ENCODE data around the gene SUN1. TPM values are rescaled to one million over a fixed set of nuclear protein-coding genes. Genes with fewer than 3 reads are reported as not detected.

Gene SUN1
- total RNA-seq, 3 donors from 2014 or later, result 153 to 189 (median 160) TPM

DNA sequence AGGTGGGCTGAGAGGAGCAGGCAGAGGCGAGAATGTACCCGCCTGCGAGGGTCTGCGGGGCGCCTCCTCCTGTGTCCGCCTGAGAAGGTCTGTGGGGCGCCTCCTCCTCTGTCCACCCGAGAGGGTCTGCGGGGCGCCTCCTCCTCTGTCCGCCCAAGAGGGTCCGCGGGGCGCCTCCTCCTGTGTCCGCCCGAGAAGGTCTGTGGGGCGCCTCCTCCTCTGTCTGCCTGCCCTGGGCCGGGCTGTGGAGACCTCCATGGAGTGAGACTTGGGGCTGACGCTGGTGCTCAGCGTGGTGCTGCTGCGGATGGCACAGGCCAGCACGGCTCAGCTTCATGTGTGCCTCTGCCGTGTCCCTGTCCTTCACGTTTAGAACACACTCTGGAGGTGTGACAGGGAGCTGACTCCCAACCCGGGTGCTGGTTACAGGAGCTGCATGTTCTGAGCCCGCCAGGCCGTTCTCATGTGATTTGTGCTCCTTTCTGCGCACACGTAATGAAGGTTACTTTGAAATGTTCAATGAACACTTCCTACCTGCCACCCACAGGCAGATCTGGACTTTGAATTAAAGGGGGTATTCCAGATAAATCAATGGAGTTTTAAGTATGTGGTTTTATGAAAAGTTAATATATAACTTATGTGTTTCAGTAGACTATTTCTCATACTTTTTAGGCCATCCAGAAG lies 23.6 kb downstream of the SUN1 start:
- DNase-seq (ENCODE audit: low spot score in 2 of 2), result no peak
- TF ChIP-seq, protein P1, sequence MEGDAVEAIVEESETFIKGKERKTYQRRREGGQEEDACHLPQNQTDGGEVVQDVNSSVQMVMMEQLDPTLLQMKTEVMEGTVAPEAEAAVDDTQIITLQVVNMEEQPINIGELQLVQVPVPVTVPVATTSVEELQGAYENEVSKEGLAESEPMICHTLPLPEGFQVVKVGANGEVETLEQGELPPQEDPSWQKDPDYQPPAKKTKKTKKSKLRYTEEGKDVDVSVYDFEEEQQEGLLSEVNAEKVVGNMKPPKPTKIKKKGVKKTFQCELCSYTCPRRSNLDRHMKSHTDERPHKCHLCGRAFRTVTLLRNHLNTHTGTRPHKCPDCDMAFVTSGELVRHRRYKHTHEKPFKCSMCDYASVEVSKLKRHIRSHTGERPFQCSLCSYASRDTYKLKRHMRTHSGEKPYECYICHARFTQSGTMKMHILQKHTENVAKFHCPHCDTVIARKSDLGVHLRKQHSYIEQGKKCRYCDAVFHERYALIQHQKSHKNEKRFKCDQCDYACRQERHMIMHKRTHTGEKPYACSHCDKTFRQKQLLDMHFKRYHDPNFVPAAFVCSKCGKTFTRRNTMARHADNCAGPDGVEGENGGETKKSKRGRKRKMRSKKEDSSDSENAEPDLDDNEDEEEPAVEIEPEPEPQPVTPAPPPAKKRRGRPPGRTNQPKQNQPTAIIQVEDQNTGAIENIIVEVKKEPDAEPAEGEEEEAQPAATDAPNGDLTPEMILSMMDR (IDR thresholded peaks at IDR 0.05), result no peak
- TF ChIP-seq POLR2A (IDR thresholded peaks at IDR 0.05) (no peak), POLR2AphosphoS5 (IDR thresholded peaks at IDR 0.05) (no peak)
- peaks cover 27% of the 10 kb centered on the region for H3K36me3 ChIP-seq

DNA sequence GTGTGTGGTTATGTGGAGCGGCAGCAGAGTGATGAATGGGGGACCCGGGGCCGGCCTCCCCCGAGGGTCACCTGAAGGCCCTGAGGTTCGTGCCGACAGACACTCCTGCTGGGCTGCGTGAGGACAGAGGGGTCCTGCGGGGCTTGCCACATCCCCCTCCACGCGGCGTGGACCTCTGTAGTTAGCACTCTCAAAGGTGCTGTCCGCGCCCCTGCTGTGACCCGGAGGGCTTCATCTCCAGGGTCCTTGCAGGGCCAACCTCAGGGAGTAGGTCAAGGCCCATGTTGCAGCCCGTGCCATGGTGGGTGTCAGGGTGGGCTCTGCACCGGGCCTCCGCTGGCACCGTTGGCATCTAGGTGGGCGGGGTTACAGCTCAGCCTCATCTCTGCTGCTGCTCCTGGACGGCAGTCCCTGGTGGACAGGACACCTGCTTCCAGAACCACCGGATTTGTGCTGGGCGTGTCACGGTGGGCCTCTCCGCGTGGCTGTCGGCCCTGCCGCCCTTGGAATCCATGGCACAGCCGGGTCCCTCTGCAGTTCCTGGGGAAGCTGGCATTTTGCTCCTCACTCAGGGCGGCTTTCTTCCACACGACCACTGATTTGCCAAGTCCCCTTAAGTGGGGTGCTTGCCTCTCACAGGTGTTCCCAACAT lies 24.3 kb downstream of the SUN1 start:
- H3K27me3 ChIP-seq, result no peaks in the 10 kb centered on the region
- no peaks in the 10 kb centered on the region for H3K4me1 ChIP-seq
- peaks cover 27% of the 10 kb centered on the region for H3K36me3 ChIP-seq
- no peak overlapping the region for H3K4me3 ChIP-seq
- TF ChIP-seq POLR2A (IDR thresholded peaks at IDR 0.05), result no peak
- TF ChIP-seq, protein P1 (IDR thresholded peaks at IDR 0.05), result no peak
- no peak for TF ChIP-seq POLR2AphosphoS5 (IDR thresholded peaks at IDR 0.05)
- H3K9me3 ChIP-seq, result no peaks in the 10 kb centered on the region
- H3K27ac ChIP-seq, result no peak overlapping the region
- intact Hi-C loops (cut with DNase I; ENCODE audit: low total_unique reads), result no loop called here
- DNase-seq (ENCODE audit: low spot score in 2 of 2), result no peak

More for the DNA sequence above, 23.6 kb downstream of the SUN1 start:
- no peaks in the 10 kb centered on the region for H3K4me1 ChIP-seq
- no peak overlapping the region for H3K27ac ChIP-seq
- no peak overlapping the region for H3K4me3 ChIP-seq
- no peaks in the 10 kb centered on the region for H3K9me3 ChIP-seq
- intact Hi-C loops (cut with DNase I; ENCODE audit: low total_unique reads), result no loop called here
- H3K27me3 ChIP-seq, result no peaks in the 10 kb centered on the region

DNA sequence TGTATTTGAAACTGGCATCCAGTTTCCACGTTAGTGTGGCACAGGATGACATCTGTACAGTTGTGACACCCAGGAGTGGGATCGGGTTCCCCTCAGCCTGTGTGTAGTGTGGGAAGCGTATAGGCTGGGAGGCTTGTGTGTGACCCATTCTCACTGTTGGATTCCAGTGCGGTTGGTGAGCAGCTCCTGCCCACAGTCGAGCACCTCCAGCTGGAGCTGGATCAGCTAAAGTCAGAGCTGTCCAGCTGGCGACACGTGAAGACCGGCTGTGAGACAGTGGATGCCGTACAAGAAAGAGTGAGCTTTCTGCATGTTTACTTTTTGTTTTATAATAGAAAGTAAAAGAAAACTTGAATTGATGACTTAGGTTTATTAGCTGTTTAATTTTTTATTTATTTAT lies 25.4 kb downstream of the SUN1 start:
- DNase-seq (ENCODE audit: low spot score in 2 of 2), result no peak
- Histone ChIP-seq H3K36me3 (peaks cover 25% of the 10 kb centered on the region), H3K27ac (no peak overlapping the region), H3K4me1 (no peaks in the 10 kb centered on the region), H3K4me3 (no peak overlapping the region), H3K9me3 (no peaks in the 10 kb centered on the region), H3K27me3 (no peaks in the 10 kb centered on the region)
- no peak for TF ChIP-seq POLR2A (IDR thresholded peaks at IDR 0.05)
- TF ChIP-seq POLR2AphosphoS5 (IDR thresholded peaks at IDR 0.05), result no peak
- TF ChIP-seq, protein P1 (IDR thresholded peaks at IDR 0.05), result no peak
- intact Hi-C loops (cut with DNase I; ENCODE audit: low total_unique reads), result no loop called here

DNA sequence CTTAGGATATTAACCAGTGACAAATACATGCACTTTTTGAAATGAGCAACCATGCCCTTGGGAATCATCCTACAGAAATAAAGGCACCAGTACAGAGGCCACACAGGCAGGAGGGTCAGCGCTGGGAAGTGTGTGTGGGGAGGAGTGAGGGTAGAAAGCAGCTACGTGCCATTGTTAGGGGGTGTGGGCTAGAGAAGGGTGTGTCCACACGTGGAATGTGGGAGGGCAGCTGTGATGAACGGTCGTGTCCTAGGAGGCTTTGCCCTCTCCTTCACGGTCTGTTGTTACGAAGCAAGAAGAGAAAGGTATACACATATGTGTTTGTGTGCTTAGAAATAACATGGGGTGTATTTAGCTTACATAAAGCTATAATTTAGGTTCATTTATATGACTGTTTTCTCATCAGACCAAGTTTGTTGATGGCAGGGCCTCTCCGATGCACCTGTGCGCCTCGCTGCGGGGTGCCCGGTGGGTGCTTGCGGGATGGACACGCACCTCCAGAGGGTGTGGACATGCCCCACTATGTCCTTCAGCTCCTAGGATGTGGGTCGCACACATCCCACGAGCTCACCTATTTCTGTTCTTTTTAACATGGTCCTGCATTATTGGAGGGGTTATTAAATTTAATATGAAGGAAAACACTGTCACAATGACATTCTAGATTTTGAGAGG lies 27.2 kb downstream of the SUN1 start:
- Histone ChIP-seq H3K27me3 (no peaks in the 10 kb centered on the region), H3K9me3 (no peaks in the 10 kb centered on the region), H3K36me3 (peaks cover 8% of the 10 kb centered on the region), H3K4me3 (no peak overlapping the region), H3K27ac (no peak overlapping the region), H3K4me1 (no peaks in the 10 kb centered on the region)
- TF ChIP-seq, protein P1 (IDR thresholded peaks at IDR 0.05), result no peak
- TF ChIP-seq POLR2A (IDR thresholded peaks at IDR 0.05), result no peak
- TF ChIP-seq POLR2AphosphoS5 (IDR thresholded peaks at IDR 0.05), result no peak
- intact Hi-C loops (cut with DNase I; ENCODE audit: low total_unique reads), result no loop called here
- DNase-seq (ENCODE audit: low spot score in 2 of 2), result no peak

DNA sequence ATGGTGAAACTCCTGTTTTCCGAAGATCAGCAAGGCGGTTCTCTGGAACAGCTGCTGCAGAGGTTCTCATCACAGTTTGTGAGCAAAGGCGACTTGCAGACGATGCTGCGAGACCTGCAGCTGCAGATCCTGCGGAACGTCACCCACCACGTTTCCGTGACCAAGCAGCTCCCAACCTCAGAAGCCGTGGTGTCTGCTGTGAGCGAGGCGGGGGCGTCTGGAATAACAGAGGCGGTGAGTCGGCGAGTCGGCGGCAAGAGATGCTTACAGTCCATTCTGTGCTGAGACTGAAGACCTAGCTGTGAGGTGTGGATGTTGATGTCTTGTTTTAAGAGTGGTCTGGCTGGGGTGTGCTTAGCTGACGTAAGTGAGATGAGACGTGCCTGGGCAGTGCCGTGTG lies 27.9 kb downstream of the SUN1 start:
- no peak for TF ChIP-seq POLR2AphosphoS5 (IDR thresholded peaks at IDR 0.05)
- TF ChIP-seq, protein P1 (IDR thresholded peaks at IDR 0.05), result no peak
- TF ChIP-seq POLR2A (IDR thresholded peaks at IDR 0.05), result no peak

More for the DNA sequence above, 27.9 kb downstream of the SUN1 start:
- no peak for DNase-seq (ENCODE audit: low spot score in 2 of 2)
- no peaks in the 10 kb centered on the region for H3K9me3 ChIP-seq
- H3K36me3 ChIP-seq, result peaks cover 1% of the 10 kb centered on the region
- H3K27me3 ChIP-seq, result no peaks in the 10 kb centered on the region
- no peak overlapping the region for H3K27ac ChIP-seq
- H3K4me1 ChIP-seq, result no peaks in the 10 kb centered on the region
- H3K4me3 ChIP-seq, result no peak overlapping the region
- intact Hi-C loops (cut with DNase I; ENCODE audit: low total_unique reads), result no loop called here

Data from breast epithelium (tissue), 4 donors.